ENCODE results near the gene PIEZO2.

The PIEZO2 gene

GRCh38 chr18:11024928-11025669 is 124.3 kb downstream of the PIEZO2 start:
- no peak overlapping the region for H2AFZ ChIP-seq (ENCODE audit: low read depth, low read length)
- no peak overlapping the region for H4K91ac ChIP-seq (ENCODE audit: low read length)
- no peak overlapping the region for H3K14ac ChIP-seq (ENCODE audit: low read length in 2 of 2)
- H3K4me3 ChIP-seq (ENCODE audit: insufficient read depth in 1 of 2, low read depth in 1 of 2, low read length in 2 of 2): no peak overlapping the region
- no peak overlapping the region for H3K9ac ChIP-seq (ENCODE audit: low read length)
- no peaks in the 10 kb centered on the region for H3K4me1 ChIP-seq (ENCODE audit: control insufficient read depth, insufficient read depth, low read depth, low read length)
- no peak overlapping the region for H2BK12ac ChIP-seq (ENCODE audit: low read length in 2 of 2)
- no peak overlapping the region for H2BK120ac ChIP-seq (ENCODE audit: low read depth, low read length)
- no peak overlapping the region for H2BK15ac ChIP-seq (ENCODE audit: low read depth, poor library complexity, severe bottlenecking)
- no peak overlapping the region for H2AK5ac ChIP-seq (ENCODE audit: low read length, severe bottlenecking)
- no peak for DNase-seq
- H3K79me1 ChIP-seq (replicated peaks; ENCODE audit: low read length, poor library complexity, severe bottlenecking): no peaks in the 10 kb centered on the region
- H3K36me3 ChIP-seq (ENCODE audit: control insufficient read depth in 1 of 2, insufficient read depth in 2 of 2, low read depth in 1 of 2, low read length in 2 of 2): no peaks in the 10 kb centered on the region
- no peak overlapping the region for H2BK5ac ChIP-seq (ENCODE audit: low read depth, low read length, poor library complexity, severe bottlenecking)
- H3K27me3 ChIP-seq (ENCODE audit: control insufficient read depth in 1 of 2, insufficient read depth in 1 of 2, low read length in 2 of 2): peaks cover 0 to 5% of the 10 kb centered on the region in 2 experiments
- no peak overlapping the region for H3K27ac ChIP-seq (ENCODE audit: low read length, poor library complexity, severe bottlenecking)
- H3K18ac ChIP-seq (ENCODE audit: low read depth in 1 of 2, low read length in 2 of 2): no peak overlapping the region
- no peak overlapping the region for H3K4ac ChIP-seq (ENCODE audit: low read depth in 1 of 2, low read length in 2 of 2)
- H4K8ac ChIP-seq (ENCODE audit: low read length): no peak overlapping the region
- no peaks in the 10 kb centered on the region for H3K9me3 ChIP-seq (ENCODE audit: control insufficient read depth, low read length)
- H3K23ac ChIP-seq (ENCODE audit: low read length in 2 of 2): no peak overlapping the region
- 95% methylated on average over 10 of the region's 13 CpGs for WGBS
- H3K4me2 ChIP-seq (ENCODE audit: low read length, poor library complexity, severe bottlenecking): no peak overlapping the region

GRCh38 chr18:11021477-11021876 is 127.9 kb downstream of the PIEZO2 start:
- Histone ChIP-seq H3K79me1 (replicated peaks; ENCODE audit: low read length, poor library complexity, severe bottlenecking) (no peaks in the 10 kb centered on the region), H3K14ac (ENCODE audit: low read length in 2 of 2) (no peak overlapping the region), H2BK120ac (ENCODE audit: low read depth, low read length) (no peak overlapping the region), H4K91ac (ENCODE audit: low read length) (no peak overlapping the region), H3K18ac (ENCODE audit: low read depth in 1 of 2, low read length in 2 of 2) (peak overlapping the region in 1 of 2 experiments; percentile 55), H2BK12ac (ENCODE audit: low read length in 2 of 2) (peak overlapping the region in 1 of 2 experiments; percentile 87), H2BK5ac (ENCODE audit: low read depth, low read length, poor library complexity, severe bottlenecking) (no peak overlapping the region), H3K4me3 (ENCODE audit: insufficient read depth in 1 of 2, low read depth in 1 of 2, low read length in 2 of 2) (no peak overlapping the region), H3K4me2 (ENCODE audit: low read length, poor library complexity, severe bottlenecking) (no peak overlapping the region), H2BK15ac (ENCODE audit: low read depth, poor library complexity, severe bottlenecking) (no peak overlapping the region), H3K4me1 (ENCODE audit: control insufficient read depth, insufficient read depth, low read depth, low read length) (no peaks in the 10 kb centered on the region), H4K8ac (ENCODE audit: low read length) (no peak overlapping the region), H3K36me3 (ENCODE audit: control insufficient read depth in 1 of 2, insufficient read depth in 2 of 2, low read depth in 1 of 2, low read length in 2 of 2) (no peaks in the 10 kb centered on the region), H3K27ac (ENCODE audit: low read length, poor library complexity, severe bottlenecking) (no peak overlapping the region), H3K4ac (ENCODE audit: low read depth in 1 of 2, low read length in 2 of 2) (peak overlapping the region in 1 of 2 experiments; percentile 84), H3K9me3 (ENCODE audit: control insufficient read depth, low read length) (no peaks in the 10 kb centered on the region), H2AK5ac (ENCODE audit: low read length, severe bottlenecking) (no peak overlapping the region), H2AFZ (ENCODE audit: low read depth, low read length) (peak overlapping the region; percentile 2), H3K9ac (ENCODE audit: low read length) (no peak overlapping the region), H3K27me3 (ENCODE audit: control insufficient read depth in 1 of 2, insufficient read depth in 1 of 2, low read length in 2 of 2) (no peaks in the 10 kb centered on the region), H3K23ac (ENCODE audit: low read length in 2 of 2) (peak overlapping the region in 1 of 2 experiments; percentile 34)
- DNase-seq: no peak
- 94% methylated on average over 8 of the region's 8 CpGs for WGBS

- Histone ChIP-seq H2AFZ (ENCODE audit: low read depth, low read length) (no peak overlapping the region), H3K9me3 (ENCODE audit: control insufficient read depth, low read length) (no peaks in the 10 kb centered on the region), H3K4me1 (ENCODE audit: control insufficient read depth, insufficient read depth, low read depth, low read length) (no peaks in the 10 kb centered on the region), H2AK5ac (ENCODE audit: low read length, severe bottlenecking) (no peak overlapping the region), H3K27me3 (ENCODE audit: control insufficient read depth in 1 of 2, insufficient read depth in 1 of 2, low read length in 2 of 2) (no peaks in the 10 kb centered on the region), H3K27ac (ENCODE audit: low read length, poor library complexity, severe bottlenecking) (no peak overlapping the region), H2BK12ac (ENCODE audit: low read length in 2 of 2) (no peak overlapping the region), H3K36me3 (ENCODE audit: control insufficient read depth in 1 of 2, insufficient read depth in 2 of 2, low read depth in 1 of 2, low read length in 2 of 2) (no peaks in the 10 kb centered on the region), H3K18ac (ENCODE audit: low read depth in 1 of 2, low read length in 2 of 2) (peak overlapping the region in 1 of 2 experiments; percentile 55), H3K9ac (ENCODE audit: low read length) (no peak overlapping the region), H3K4ac (ENCODE audit: low read depth in 1 of 2, low read length in 2 of 2) (peak overlapping the region in 1 of 2 experiments; percentile 84), H3K79me1 (replicated peaks; ENCODE audit: low read length, poor library complexity, severe bottlenecking) (no peaks in the 10 kb centered on the region), H3K14ac (ENCODE audit: low read length in 2 of 2) (no peak overlapping the region), H3K4me3 (ENCODE audit: insufficient read depth in 1 of 2, low read depth in 1 of 2, low read length in 2 of 2) (no peak overlapping the region), H4K8ac (ENCODE audit: low read length) (peak overlapping the region; percentile 28), H4K91ac (ENCODE audit: low read length) (no peak overlapping the region), H3K4me2 (ENCODE audit: low read length, poor library complexity, severe bottlenecking) (no peak overlapping the region), H2BK5ac (ENCODE audit: low read depth, low read length, poor library complexity, severe bottlenecking) (no peak overlapping the region), H2BK15ac (ENCODE audit: low read depth, poor library complexity, severe bottlenecking) (no peak overlapping the region), H3K23ac (ENCODE audit: low read length in 2 of 2) (no peak overlapping the region), H2BK120ac (ENCODE audit: low read depth, low read length) (no peak overlapping the region)
- 50% methylated on average over 6 of the region's 6 CpGs for WGBS
- DNase-seq: peak; percentile 69
These were observed 128.4 kb downstream of the PIEZO2 start for GRCh38 chr18:11020877-11021414.

GRCh38 chr18:11020161-11020853 is 129.1 kb downstream of the PIEZO2 start:
- Histone ChIP-seq H3K18ac (ENCODE audit: low read depth in 1 of 2, low read length in 2 of 2) (no peak overlapping the region), H3K4me3 (ENCODE audit: insufficient read depth in 1 of 2, low read depth in 1 of 2, low read length in 2 of 2) (no peak overlapping the region), H3K4me1 (ENCODE audit: control insufficient read depth, insufficient read depth, low read depth, low read length) (no peaks in the 10 kb centered on the region), H2AK5ac (ENCODE audit: low read length, severe bottlenecking) (no peak overlapping the region), H3K27me3 (ENCODE audit: control insufficient read depth in 1 of 2, insufficient read depth in 1 of 2, low read length in 2 of 2) (no peaks in the 10 kb centered on the region), H2BK120ac (ENCODE audit: low read depth, low read length) (no peak overlapping the region), H3K9ac (ENCODE audit: low read length) (no peak overlapping the region), H2BK5ac (ENCODE audit: low read depth, low read length, poor library complexity, severe bottlenecking) (no peak overlapping the region), H2BK12ac (ENCODE audit: low read length in 2 of 2) (no peak overlapping the region), H3K14ac (ENCODE audit: low read length in 2 of 2) (no peak overlapping the region), H4K8ac (ENCODE audit: low read length) (no peak overlapping the region), H2BK15ac (ENCODE audit: low read depth, poor library complexity, severe bottlenecking) (no peak overlapping the region), H4K91ac (ENCODE audit: low read length) (no peak overlapping the region), H3K9me3 (ENCODE audit: control insufficient read depth, low read length) (no peaks in the 10 kb centered on the region), H3K79me1 (replicated peaks; ENCODE audit: low read length, poor library complexity, severe bottlenecking) (no peaks in the 10 kb centered on the region), H2AFZ (ENCODE audit: low read depth, low read length) (no peak overlapping the region), H3K4ac (ENCODE audit: low read depth in 1 of 2, low read length in 2 of 2) (no peak overlapping the region), H3K27ac (ENCODE audit: low read length, poor library complexity, severe bottlenecking) (no peak overlapping the region), H3K23ac (ENCODE audit: low read length in 2 of 2) (no peak overlapping the region), H3K36me3 (ENCODE audit: control insufficient read depth in 1 of 2, insufficient read depth in 2 of 2, low read depth in 1 of 2, low read length in 2 of 2) (no peaks in the 10 kb centered on the region), H3K4me2 (ENCODE audit: low read length, poor library complexity, severe bottlenecking) (no peak overlapping the region)
- WGBS: 94% methylated on average over 2 of the region's 2 CpGs
- no peak for DNase-seq

Measured in mesenchymal stem cell (in vitro differentiated cells and primary cell).